GM21619 (cell line): Measurements from ENCODE around the gene CTNND2.
"Not testable (repeated sequence)": the region's sequence is repeated elsewhere in the genome, so short reads cannot be mapped to it uniquely, and the experiment has no call there.

Source experiments
- ATAC-seq: cut with Tn5 transposase; IDR thresholded peaks from one replicate; pipeline ENCODE4 v1.9.1; 2021; ENCODE audit not compliant: unreplicated experiment

The CTNND2 gene

GRCh38 chr5:11148810-11149539 lies 755.3 kb downstream of the CTNND2 start:
- ATAC-seq = no peak

GRCh38 chr5:11146171-11146570 lies 758.1 kb downstream of the CTNND2 start:
- ATAC-seq = no peak

GRCh38 chr5:11143456-11144267 lies 760.6 kb downstream of the CTNND2 start:
- peak; percentile 87 for ATAC-seq

- ATAC-seq = no peak
Measured at GRCh38 chr5:11139217-11139865, 764.9 kb downstream of the CTNND2 start.

- ATAC-seq = no peak
Measured at GRCh38 chr5:11130131-11130530, 774.1 kb downstream of the CTNND2 start.

DNA sequence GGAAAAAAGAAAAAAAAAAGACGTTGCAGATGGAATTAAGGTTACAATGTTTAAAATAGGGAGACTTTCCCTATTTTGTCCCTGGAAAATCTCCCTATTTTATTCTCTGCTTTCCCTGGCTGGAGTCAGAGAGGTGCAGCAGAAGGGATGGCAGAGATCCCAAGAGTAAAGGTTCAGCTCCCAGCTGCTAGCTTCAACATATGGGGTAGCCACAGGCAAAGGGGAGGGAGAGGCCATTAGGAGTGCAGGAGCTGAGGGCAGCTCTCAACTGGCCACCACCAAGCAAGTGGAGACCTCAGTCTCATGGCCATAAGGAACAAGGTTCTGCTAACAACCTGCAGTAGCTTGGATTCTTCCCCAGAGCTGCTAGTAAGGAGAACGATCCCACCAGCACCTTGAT lies 776.2 kb downstream of the CTNND2 start:
- ATAC-seq = no peak

- ATAC-seq = no peak
Measured at GRCh38 chr5:11126844-11127243, 777.4 kb downstream of the CTNND2 start.

DNA sequence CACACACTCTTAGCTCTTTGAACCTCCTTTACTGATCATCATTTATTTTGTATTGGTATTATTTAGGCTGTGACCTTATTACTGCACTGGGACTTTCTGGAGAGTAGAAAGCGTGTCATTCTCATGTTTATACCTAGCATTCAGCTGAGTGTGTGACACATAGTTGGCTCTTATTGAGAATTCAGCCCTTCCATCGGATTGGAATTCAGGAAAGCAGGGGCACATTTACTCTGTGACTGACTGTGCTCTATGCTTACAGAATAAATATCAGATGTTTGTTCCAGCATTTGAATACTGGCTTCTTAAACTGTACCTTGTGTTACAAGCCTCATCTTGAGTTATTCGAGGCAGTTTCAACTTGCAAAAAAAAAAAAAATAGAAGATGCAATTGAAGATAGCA lies 782.4 kb downstream of the CTNND2 start:
- ATAC-seq = no peak

DNA sequence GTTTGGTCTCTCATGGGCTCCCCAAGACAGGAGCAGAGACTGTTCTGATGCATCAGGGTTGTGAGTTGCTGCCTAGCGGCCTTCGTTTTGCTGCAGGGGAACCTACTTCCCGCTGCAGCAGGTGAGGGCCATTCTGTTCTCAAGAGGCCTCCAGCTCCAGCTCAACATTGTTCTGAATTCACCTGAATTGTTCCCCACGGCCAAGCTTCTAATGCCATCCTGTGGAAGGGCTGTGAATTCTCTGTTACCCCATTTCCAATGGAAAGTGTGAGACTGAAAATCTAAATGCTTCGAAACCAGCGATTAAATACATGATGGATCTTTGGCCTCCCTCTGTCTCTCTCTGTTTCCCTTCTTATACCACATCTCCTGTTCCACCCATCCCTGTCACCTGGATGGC lies 794.1 kb downstream of the CTNND2 start:
- no peak for ATAC-seq

DNA sequence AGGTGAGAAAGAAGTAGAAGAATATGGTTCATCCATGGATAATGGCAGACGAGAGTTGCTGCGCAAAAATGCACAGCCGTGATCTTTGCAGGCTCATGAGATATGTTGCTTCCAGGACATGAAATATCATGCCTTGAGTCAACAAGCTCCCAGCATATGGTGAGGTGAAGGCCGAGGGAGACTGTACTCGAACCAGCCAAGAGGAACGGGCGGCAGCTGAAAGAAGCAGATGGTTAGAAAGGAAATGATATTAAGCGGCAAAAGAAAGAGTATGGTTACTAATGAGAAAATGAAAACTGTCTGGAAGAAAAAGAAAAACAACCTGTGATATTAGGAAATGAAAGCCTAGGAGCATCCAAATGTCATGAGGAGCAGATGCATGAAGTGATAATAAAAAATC lies 798.5 kb downstream of the CTNND2 start:
- ATAC-seq = no peak

- ATAC-seq = no peak
Measured at GRCh38 chr5:11104651-11105112, 799.6 kb downstream of the CTNND2 start.

- ATAC-seq = no peak
Measured at GRCh38 chr5:11104210-11104609, 800.0 kb downstream of the CTNND2 start.

DNA sequence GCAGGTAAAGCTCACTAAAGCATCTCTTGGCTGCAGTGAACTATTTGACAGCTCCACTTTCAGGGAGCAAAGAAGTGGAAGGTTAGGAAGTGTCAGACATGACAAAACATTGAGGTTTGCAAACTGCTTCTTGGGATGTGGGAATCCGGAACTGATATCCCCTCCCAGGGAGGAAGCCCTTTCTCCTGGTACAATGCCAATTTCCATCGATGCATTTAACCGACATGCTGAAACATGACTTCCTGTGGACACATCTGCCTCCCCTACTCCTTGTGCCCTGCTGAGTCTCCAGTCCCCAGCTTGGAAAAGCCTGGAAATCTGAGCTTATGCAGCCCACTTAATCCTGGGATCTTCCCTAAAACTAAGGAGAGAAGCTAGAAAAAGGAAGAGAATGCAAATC lies 820.1 kb downstream of the CTNND2 start:
- no peak for ATAC-seq

- ATAC-seq = no peak
Measured at GRCh38 chr5:11082404-11082945, 821.8 kb downstream of the CTNND2 start.

GRCh38 chr5:11076945-11077613 lies 827.2 kb downstream of the CTNND2 start:
- ATAC-seq = no peak

- no peak for ATAC-seq
Measured at GRCh38 chr5:11075035-11075805, 829.0 kb downstream of the CTNND2 start.

GRCh38 chr5:11072568-11072967 lies 831.7 kb downstream of the CTNND2 start:
- no peak for ATAC-seq

- ATAC-seq = no peak
Measured at GRCh38 chr5:11072076-11072475, 832.2 kb downstream of the CTNND2 start.

GRCh38 chr5:11069041-11069440 lies 835.2 kb downstream of the CTNND2 start:
- ATAC-seq = no peak

DNA sequence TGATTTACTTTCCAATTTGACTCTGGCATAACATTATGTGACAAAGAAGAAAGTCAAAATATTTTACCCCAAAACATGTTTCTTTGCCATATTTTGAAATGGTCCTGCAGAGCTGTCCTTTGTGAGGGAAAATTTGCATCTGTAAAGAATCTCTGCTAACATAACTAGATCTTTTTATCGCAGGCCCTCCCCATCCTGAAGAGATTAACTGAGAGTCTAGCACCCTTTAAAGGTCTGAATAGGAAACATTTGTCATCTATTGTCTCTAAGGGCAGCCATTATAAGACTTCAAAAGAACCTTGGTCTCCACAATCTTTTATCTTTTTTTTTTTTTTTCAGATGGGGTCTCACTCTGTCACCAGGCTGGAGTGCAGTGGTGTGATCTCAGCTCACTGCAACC lies 838.5 kb downstream of the CTNND2 start:
- ATAC-seq = not testable (repeated sequence)
